Measurements from ENCODE around the gene CDC37.
"Not testable (repeated sequence)": the region's sequence is repeated elsewhere in the genome, so short reads cannot be mapped to it uniquely, and the experiment has no call there.

DNA sequence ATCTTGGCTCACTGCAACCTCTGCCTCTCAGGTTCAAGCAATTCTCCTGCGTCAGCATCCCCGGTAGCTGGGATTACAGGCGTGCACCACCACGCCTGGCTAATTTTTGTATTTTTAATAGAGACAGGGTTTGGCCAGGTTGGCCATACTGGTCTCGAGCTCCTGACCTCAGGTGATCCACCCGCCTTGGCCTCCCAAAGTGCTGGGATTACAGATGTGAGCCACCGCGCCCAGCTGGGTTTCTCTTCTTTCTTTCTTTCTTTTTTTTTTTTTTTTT lies 20.2 kb downstream of the CDC37 start:
- not testable (repeated sequence) for TF ChIP-seq CSRNP3, ZFP3 (CRISPR knock-in tag; IDR thresholded peaks at IDR 0.05)
- TF ChIP-seq, protein P1, sequence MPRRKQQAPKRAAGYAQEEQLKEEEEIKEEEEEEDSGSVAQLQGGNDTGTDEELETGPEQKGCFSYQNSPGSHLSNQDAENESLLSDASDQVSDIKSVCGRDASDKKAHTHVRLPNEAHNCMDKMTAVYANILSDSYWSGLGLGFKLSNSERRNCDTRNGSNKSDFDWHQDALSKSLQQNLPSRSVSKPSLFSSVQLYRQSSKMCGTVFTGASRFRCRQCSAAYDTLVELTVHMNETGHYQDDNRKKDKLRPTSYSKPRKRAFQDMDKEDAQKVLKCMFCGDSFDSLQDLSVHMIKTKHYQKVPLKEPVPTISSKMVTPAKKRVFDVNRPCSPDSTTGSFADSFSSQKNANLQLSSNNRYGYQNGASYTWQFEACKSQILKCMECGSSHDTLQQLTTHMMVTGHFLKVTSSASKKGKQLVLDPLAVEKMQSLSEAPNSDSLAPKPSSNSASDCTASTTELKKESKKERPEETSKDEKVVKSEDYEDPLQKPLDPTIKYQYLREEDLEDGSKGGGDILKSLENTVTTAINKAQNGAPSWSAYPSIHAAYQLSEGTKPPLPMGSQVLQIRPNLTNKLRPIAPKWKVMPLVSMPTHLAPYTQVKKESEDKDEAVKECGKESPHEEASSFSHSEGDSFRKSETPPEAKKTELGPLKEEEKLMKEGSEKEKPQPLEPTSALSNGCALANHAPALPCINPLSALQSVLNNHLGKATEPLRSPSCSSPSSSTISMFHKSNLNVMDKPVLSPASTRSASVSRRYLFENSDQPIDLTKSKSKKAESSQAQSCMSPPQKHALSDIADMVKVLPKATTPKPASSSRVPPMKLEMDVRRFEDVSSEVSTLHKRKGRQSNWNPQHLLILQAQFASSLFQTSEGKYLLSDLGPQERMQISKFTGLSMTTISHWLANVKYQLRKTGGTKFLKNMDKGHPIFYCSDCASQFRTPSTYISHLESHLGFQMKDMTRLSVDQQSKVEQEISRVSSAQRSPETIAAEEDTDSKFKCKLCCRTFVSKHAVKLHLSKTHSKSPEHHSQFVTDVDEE (CRISPR knock-in tag; IDR thresholded peaks at IDR 0.05): not testable (repeated sequence)
